ENCODE measurements around the gene SLC8A1.

DNA sequence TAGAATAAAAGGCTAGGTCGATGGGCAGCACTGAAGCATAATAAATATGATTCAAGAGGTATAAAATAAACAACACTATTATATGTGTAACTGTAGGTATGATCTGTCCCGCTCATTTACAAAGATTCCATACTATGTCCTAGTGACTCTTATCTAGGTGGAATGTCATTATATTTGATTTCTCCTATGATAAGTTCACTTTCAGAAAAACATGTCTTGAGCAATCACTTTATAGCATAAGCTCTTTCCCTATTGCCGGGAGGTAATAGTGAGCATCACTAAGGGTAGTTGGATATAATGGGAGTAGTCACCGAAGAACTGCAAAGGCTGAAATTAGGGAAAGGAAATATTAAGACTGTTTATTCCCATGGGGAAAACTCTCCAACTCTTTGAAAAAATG is 342.5 kb downstream of the SLC8A1 start:
- TF ChIP-seq, protein P1, sequence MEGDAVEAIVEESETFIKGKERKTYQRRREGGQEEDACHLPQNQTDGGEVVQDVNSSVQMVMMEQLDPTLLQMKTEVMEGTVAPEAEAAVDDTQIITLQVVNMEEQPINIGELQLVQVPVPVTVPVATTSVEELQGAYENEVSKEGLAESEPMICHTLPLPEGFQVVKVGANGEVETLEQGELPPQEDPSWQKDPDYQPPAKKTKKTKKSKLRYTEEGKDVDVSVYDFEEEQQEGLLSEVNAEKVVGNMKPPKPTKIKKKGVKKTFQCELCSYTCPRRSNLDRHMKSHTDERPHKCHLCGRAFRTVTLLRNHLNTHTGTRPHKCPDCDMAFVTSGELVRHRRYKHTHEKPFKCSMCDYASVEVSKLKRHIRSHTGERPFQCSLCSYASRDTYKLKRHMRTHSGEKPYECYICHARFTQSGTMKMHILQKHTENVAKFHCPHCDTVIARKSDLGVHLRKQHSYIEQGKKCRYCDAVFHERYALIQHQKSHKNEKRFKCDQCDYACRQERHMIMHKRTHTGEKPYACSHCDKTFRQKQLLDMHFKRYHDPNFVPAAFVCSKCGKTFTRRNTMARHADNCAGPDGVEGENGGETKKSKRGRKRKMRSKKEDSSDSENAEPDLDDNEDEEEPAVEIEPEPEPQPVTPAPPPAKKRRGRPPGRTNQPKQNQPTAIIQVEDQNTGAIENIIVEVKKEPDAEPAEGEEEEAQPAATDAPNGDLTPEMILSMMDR (IDR thresholded peaks at IDR 0.05) = no peak
- no peak for TF ChIP-seq POLR2A (IDR thresholded peaks at IDR 0.05)
